Activated naive CD4-positive, alpha-beta T cell treated with anti-CD3 and anti-CD28 coated beads, Interleukin-2, amount 50 U/mL, for 72 hours (primary cell): ENCODE measurements around the gene PPP1CC. TPM values are rescaled to one million over a fixed set of nuclear protein-coding genes. Genes with fewer than 3 reads are reported as not detected.

Experiments used
- ATAC-seq, 2 donors: fragments of 150-1000 bp; cut with Tn5 transposase; 2 replicates each; pipeline ENCODE4 v1.10.0; 2021; ENCODE audit warnings: mild to moderate bottlenecking in 2 of 2, moderate library complexity in 2 of 2
- DNase-seq, 2 donors: peaks; one replicate each; pipeline ENCODE4 v3.0.0; 2021 to 2022; ENCODE audit warnings: low spot score in 2 of 2
- H3K27ac Mint-ChIP-seq, 2 donors: one replicate each; pipeline ENCODE4 v1.8.0; 2022; ENCODE audit warnings: mild to moderate bottlenecking in 2 of 2, mixed read lengths in 2 of 2
- H3K36me3 Mint-ChIP-seq, 2 donors: one replicate each; pipeline ENCODE4 v1.8.0; 2022; ENCODE audit warnings: mixed read lengths in 2 of 2
- H3K9me3 Mint-ChIP-seq, 2 donors: one replicate each; pipeline ENCODE4 v1.8.0; 2022; ENCODE audit warnings: mixed read lengths in 2 of 2
- total RNA-seq, 2 donors: library from RNA; stranded (reverse); gene quantifications; one replicate each; pipeline ENCODE4 v1.2.3, GENCODE V29; 2022

The PPP1CC gene
- total RNA-seq, 2 donors from 2014 or later = 190 to 343 TPM

DNA sequence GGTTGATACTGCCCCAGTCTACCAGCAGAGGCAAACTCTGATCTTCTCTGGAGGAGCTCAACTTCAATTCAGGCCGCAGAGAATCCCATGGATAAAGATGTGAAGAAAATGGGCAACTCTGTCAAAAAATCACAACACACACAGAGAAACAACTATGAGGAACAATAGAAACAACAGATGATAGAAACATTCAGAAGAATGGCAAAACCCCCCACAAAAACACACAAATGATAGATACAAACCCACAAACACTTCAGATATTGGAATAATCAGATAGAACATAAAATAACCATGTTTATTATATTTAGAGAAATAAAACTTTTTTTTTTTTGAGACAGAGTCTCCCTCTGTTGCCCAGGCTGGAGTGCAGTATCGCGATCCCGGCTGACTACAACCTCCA is 33.8 kb downstream of the PPP1CC start:
- no peaks in the 10 kb centered on the region for H3K36me3 Mint-ChIP-seq
- ATAC-seq (no peak), DNase-seq (no peak)
- H3K9me3 Mint-ChIP-seq = no peaks in the 10 kb centered on the region
- H3K27ac Mint-ChIP-seq = no peak overlapping the region

- no peak for ATAC-seq
- Mint-ChIP-seq H3K27ac (no peak overlapping the region), H3K9me3 (no peaks in the 10 kb centered on the region), H3K36me3 (no peaks in the 10 kb centered on the region)
- no peak for DNase-seq
Measured at GRCh38 chr12:110705309-110705708, 37.4 kb downstream of the PPP1CC start.

GRCh38 chr12:110704750-110705149 is 37.9 kb downstream of the PPP1CC start:
- ATAC-seq (peak; percentile 41 to 67), DNase-seq (no peak)
- H3K36me3 Mint-ChIP-seq = no peaks in the 10 kb centered on the region

DNA sequence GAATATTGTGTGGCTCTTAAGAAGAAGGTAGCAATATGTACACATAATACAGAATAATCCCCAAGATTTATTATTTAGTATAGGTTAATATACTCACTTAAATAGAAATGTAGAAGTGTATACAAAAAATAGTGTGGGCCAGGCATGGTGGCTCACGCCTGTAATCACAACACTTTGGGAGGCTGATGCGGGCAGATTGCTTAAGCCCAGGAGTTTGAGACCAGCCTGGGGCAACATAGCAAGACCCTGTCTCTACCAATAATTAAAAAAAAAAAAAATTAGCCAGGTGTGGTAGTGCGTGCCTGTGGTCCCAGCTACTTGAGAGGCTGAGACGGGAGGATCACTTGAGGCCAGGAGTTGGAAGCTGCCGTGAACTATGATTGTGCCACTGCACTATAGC is 38.5 kb downstream of the PPP1CC start:
- ATAC-seq = no peak
- DNase-seq = no peak
- Mint-ChIP-seq H3K27ac (no peak overlapping the region), H3K36me3 (no peaks in the 10 kb centered on the region), H3K9me3 (no peaks in the 10 kb centered on the region)

More at GRCh38 chr12:110704750-110705149, 37.9 kb downstream of the PPP1CC start:
- H3K27ac Mint-ChIP-seq = peak overlapping the region in 1 of 2 donors; percentile 60
- no peaks in the 10 kb centered on the region for H3K9me3 Mint-ChIP-seq

DNA sequence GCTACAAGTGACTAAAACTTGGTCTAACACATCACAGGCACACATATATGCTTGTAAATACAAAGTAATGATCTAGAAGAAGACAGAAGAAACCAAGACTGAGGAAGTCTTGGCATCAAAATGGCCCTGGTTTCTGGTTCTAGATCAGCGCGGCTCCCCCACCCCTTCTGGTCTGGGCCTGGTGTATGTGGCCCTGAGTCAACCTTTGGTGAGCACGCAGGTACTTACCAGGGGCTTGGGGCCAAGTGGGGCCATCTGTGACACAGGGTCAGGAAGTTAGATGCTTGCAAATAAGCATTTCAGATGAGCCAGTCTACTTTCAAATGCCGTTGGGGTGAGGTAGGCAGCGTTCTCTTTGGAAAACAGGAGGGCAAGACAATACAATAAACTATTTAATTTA is 40.6 kb downstream of the PPP1CC start:
- DNase-seq = no peak
- Mint-ChIP-seq H3K9me3 (no peaks in the 10 kb centered on the region), H3K27ac (no peak overlapping the region), H3K36me3 (no peaks in the 10 kb centered on the region)
- ATAC-seq = no peak

GRCh38 chr12:110699591-110700445 is 42.9 kb downstream of the PPP1CC start:
- no peaks in the 10 kb centered on the region for H3K36me3 Mint-ChIP-seq
- ATAC-seq (no peak), DNase-seq (no peak)
- no peak overlapping the region for H3K27ac Mint-ChIP-seq
- H3K9me3 Mint-ChIP-seq = no peaks in the 10 kb centered on the region

DNA sequence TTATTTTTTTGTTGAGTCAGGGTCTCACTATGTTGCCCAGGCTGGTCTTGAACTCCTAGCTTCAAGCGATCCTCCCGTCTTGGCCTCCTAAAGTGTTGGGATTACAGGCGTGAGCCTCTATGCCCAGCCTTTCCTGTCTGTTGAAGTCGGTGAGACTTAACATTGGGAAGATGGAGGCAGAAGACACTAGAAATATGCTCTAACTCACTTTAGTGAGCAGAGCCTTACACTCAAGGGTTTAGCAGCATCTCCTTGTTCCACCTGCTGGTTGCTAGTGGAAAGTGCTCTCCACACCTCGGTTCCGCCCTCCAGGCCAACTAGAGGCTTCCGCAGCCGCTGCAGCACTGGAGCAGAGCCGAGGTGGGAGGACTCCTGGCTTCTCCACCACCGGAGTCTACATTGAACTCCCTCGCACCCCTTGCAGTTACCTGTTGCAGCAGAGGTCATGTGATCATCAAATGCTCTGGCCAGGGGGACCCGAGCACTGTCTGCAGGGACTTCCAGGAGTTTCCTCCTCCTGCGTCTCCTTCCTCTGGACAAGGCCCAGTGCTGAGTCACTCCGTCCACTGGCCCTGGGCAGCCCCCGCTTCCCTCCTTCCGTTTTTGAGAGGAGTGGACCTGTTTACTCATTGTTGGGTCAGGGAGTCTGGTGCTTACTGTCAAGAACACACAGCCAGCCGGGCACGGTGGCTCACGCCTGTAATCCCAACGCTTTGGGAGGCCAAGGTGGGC is 44.4 kb downstream of the PPP1CC start:
- H3K36me3 Mint-ChIP-seq = no peaks in the 10 kb centered on the region
- H3K27ac Mint-ChIP-seq = peak overlapping the region in 1 of 2 donors; percentile 80

DNA sequence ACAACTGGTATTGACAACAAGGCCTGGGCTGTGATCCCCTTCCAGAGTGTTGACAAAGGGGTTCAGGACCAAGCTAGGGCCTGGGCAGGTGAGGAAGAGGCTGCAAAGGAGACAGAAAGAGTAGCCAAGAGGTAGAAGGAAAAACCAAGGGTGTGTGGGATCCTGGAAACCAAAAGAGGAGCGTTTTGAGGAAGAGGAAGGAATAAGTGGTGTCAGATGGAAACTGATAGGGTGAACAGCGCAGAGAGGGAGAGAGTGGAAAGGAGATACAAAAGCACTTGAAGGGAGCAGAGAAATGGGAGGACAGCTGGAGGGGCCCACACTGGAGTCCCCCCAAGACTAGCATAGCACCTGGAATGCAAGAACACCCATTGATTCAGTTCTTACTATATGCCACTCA is 45.5 kb downstream of the PPP1CC start:
- no peaks in the 10 kb centered on the region for H3K9me3 Mint-ChIP-seq
- ATAC-seq (no peak), DNase-seq (no peak)
- H3K27ac Mint-ChIP-seq = peak overlapping the region in 1 of 2 donors; percentile 48
- H3K36me3 Mint-ChIP-seq = no peaks in the 10 kb centered on the region

More for the DNA sequence above, 44.4 kb downstream of the PPP1CC start:
- no peaks in the 10 kb centered on the region for H3K9me3 Mint-ChIP-seq
- DNase-seq = peak; percentile 65 to 74
- ATAC-seq = peak; percentile 98 to 99

DNA sequence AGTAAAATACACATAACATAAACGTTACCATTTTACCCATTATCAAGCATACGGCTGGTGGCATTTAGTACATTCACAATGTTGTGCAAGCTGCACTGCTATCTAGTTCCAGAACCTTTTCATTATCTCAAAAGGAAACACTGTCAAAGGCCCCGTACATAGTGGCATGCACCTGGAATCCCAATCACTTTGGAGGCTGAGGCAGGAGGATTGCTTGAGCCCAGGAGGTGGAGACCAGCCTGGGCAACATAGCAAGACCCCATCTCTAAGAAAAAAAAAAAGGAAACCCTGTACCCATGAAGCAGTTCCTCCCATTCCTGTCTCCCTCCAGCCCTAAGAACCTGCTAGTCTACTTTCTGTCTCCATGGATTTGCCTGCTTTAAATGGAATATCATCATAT is 46.4 kb downstream of the PPP1CC start:
- ATAC-seq (no peak), DNase-seq (no peak)
- H3K9me3 Mint-ChIP-seq = no peaks in the 10 kb centered on the region
- H3K27ac Mint-ChIP-seq = no peak overlapping the region
- H3K36me3 Mint-ChIP-seq = no peaks in the 10 kb centered on the region

GRCh38 chr12:110694330-110694901 is 48.3 kb downstream of the PPP1CC start:
- Mint-ChIP-seq H3K27ac (no peak overlapping the region), H3K9me3 (no peaks in the 10 kb centered on the region), H3K36me3 (no peaks in the 10 kb centered on the region)
- ATAC-seq (no peak), DNase-seq (no peak)

- DNase-seq (no peak), ATAC-seq (no peak)
- H3K36me3 Mint-ChIP-seq = no peaks in the 10 kb centered on the region
- H3K27ac Mint-ChIP-seq = no peak overlapping the region
- H3K9me3 Mint-ChIP-seq = no peaks in the 10 kb centered on the region
Measured at GRCh38 chr12:110693731-110694130, 49.0 kb downstream of the PPP1CC start.

DNA sequence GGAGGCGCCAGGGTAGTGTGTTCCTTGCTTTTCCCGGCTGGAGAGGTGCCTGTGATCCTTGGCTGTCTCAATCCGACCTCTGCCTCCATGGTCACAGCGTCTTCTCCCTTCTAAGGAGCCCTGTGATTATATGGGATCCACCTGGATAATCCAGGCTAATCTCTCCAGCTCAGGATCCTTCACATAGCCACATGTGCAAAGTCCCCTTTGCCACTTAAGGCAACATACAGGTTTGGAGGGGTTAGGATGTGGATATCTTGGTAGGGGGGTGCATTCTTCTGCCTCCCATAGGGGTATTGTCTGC is 52.6 kb downstream of the PPP1CC start:
- H3K9me3 Mint-ChIP-seq = no peaks in the 10 kb centered on the region
- peak overlapping the region in 1 of 2 donors; percentile 51 for H3K27ac Mint-ChIP-seq
- H3K36me3 Mint-ChIP-seq = no peaks in the 10 kb centered on the region
- no peak for DNase-seq
- ATAC-seq = no peak

DNA sequence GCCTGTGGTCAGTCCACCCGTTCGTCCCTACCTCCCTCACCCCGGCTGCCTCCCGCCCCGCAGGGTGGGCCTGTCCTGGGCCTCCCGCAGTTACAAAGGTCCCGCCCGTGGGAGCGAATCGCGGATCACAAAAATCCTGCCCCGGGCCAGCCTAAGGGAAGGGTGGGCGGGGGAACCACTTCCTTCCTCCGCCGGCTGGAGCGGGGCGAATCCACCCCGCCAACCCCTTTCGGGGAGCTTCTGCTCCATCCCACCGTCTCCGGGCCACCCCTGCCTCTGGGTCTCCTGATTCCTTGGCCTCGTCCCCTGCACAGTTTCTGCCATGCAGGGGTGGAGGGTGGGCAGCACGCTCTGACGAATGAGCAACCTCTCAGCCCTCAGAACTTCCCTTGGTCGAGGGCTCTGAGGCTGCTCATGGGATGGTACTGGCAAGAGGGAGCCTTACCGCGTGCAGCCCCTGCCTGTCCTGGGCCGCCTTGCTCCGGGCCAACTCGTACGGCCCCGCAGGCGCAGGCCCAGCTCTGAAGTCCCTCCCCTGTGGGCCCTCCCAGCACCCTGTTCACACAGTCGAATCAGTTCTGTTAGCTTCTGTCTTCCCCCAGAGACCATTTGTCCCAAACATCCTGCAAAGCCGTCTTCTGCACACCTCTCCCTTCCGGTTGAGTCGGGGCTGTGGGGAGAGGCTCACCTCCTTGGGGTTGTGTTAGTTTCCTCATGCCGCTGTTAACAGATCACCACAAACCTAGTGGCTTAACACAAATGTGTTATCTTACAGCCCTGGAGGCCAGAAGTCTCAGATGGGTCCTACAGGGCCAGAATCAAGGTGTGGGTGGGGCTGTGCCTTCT is 53.2 kb downstream of the PPP1CC start:
- Mint-ChIP-seq H3K9me3 (no peaks in the 10 kb centered on the region), H3K36me3 (no peaks in the 10 kb centered on the region), H3K27ac (peak overlapping the region; percentile 51 to 77)
- peak; percentile 77 to 82 for ATAC-seq
- peak in 1 of 2 donors; percentile 36 for DNase-seq

DNA sequence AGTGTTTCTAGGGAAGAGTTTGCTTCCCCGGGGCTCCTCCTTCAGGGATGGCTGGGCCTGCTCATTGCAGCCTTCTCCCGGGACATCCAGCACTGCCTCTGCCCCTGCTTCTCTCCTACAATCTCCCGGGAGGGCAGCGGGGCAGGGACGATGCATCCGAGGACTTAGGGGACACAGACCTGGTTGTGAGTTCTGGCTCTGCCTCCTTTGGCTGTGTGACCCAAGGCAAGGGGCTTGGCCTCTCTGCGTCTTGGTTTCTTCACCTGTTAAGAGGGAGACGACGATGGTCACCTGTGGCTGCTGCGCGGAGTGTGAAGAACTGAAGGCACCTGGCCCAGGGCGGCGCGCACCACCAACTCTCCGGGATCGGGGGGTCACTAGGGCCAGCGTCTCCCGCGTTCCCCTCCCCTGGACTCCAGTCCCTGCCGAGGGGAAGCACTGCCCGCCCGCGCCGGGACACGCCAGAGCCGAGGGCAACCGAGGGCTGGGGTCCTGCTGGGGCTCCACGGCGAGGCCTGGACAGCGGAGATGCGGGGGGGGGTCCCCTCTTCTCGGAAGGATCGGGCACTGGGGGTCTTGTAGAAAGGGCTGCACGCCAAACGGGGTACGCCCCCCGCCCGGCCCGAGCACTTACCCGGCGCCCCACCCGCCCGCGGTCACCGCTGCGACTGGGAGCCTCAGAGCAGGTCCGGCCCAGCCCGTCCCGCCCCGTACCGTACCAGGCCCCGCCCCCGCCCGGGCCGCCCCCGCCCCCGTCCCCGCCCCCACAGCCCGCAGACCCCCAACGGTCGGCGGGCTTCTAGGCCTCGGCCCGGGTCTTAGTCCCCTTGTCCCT is 54.0 kb downstream of the PPP1CC start, which contains the start of gene HVCN1:
Gene HVCN1, minus strand, starts transcription at position 670 of the 835 bp plus-strand sequence. CDS start 5,870 bp downstream, outside the sequence.
- ATAC-seq (peak; percentile 57 to 62), DNase-seq (no peak)
- H3K27ac Mint-ChIP-seq = peak within 1 kb of the TSS; percentile 51 to 77
- no peaks in the 10 kb centered on the region for H3K9me3 Mint-ChIP-seq
- no peaks in the 10 kb centered on the region for H3K36me3 Mint-ChIP-seq

DNA sequence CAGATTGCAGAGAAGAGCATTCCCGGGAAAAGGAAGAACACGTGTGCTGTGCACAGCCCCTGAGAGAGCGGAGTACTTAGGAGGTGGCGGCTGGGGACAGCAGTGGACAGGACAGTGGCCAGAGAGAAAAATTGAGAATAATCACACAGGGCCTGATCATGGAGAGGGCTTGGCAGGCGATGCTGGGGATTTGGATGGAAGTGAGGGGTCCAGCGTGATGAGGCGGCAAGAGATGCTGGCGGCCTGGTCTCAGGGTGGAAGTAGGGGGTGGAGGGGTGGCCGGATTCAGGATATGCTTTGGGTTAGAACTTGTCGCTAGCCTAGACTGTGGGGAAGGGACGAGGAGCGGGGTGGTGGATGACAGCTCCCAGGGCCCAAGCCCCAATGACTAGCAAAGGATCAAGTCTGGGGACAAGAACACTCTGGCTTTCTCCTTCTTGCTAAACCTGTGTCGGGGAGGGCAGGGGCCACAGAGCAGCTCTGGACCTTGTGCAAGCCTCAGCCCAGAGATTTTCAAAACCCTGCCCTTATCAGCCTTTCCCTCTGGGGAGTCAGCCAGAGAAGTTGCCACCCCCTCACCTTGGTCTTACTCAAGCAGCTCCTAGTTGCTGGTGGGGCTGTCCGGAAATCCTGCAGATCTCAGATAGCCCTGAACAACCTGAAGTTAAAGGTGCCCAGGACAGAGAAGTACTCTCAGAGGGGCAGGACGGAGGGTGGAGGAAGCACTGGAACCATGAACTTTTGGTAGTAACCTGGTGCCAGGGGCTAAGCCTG is 55.1 kb downstream of the PPP1CC start:
- no peaks in the 10 kb centered on the region for H3K36me3 Mint-ChIP-seq
- H3K27ac Mint-ChIP-seq = no peak overlapping the region
- H3K9me3 Mint-ChIP-seq = no peaks in the 10 kb centered on the region
- ATAC-seq (no peak), DNase-seq (no peak)
